SKM-1 (cell line): ENCODE results near the gene NOC2L.

Source experiments
- DNase-seq: peaks from one replicate; lab custom pipeline; 2025; ENCODE audit not compliant: unreplicated experiment; lab: John Stamatoyannopoulos, UW

Gene NOC2L

GRCh38 chr1:919271-919872, 39.7 kb downstream of the NOC2L start:
- no peak for DNase-seq

- no peak for DNase-seq
Measured at GRCh38 chr1:918843-919242, 40.2 kb downstream of the NOC2L start.

GRCh38 chr1:918353-918752, 40.7 kb downstream of the NOC2L start:
- no peak for DNase-seq

- DNase-seq, result no peak
Measured at GRCh38 chr1:917466-918091, 41.5 kb downstream of the NOC2L start.

- DNase-seq, result no peak
Measured at GRCh38 chr1:917076-917459, 42.0 kb downstream of the NOC2L start.

GRCh38 chr1:916173-917075, 42.6 kb downstream of the NOC2L start:
- DNase-seq, result no peak

- DNase-seq, result no peak
Measured at GRCh38 chr1:915295-916172, 43.5 kb downstream of the NOC2L start.

GRCh38 chr1:914891-915280, 44.2 kb downstream of the NOC2L start:
- no peak for DNase-seq

- no peak for DNase-seq
Measured at GRCh38 chr1:914131-914890, 44.7 kb downstream of the NOC2L start.

GRCh38 chr1:913491-914130, 45.4 kb downstream of the NOC2L start:
- no peak for DNase-seq

- DNase-seq, result no peak
Measured at GRCh38 chr1:912740-913301, 46.2 kb downstream of the NOC2L start.

- DNase-seq, result no peak
Measured at GRCh38 chr1:911875-912739, 46.9 kb downstream of the NOC2L start.

- no peak for DNase-seq
Measured at GRCh38 chr1:910881-911721, 48.0 kb downstream of the NOC2L start.

- no peak for DNase-seq
Measured at GRCh38 chr1:910311-910880, 48.7 kb downstream of the NOC2L start.

- no peak for DNase-seq
Measured at GRCh38 chr1:909861-910310, 49.2 kb downstream of the NOC2L start.

- no peak for DNase-seq
Measured at GRCh38 chr1:908661-909060, 50.4 kb downstream of the NOC2L start.
